ENCODE measurements around the gene IBA57.

The IBA57 gene

DNA sequence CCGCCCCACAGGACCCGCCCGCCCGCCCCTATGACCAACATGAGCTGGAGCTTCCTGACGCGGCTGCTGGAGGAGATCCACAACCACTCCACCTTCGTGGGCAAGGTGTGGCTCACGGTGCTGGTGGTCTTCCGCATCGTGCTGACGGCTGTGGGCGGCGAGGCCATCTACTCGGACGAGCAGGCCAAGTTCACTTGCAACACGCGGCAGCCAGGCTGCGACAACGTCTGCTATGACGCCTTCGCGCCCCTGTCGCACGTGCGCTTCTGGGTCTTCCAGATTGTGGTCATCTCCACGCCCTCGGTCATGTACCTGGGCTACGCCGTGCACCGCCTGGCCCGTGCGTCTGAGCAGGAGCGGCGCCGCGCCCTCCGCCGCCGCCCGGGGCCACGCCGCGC is 7.9 kb upstream of the IBA57 start:
- no peak for DNase-seq

DNA sequence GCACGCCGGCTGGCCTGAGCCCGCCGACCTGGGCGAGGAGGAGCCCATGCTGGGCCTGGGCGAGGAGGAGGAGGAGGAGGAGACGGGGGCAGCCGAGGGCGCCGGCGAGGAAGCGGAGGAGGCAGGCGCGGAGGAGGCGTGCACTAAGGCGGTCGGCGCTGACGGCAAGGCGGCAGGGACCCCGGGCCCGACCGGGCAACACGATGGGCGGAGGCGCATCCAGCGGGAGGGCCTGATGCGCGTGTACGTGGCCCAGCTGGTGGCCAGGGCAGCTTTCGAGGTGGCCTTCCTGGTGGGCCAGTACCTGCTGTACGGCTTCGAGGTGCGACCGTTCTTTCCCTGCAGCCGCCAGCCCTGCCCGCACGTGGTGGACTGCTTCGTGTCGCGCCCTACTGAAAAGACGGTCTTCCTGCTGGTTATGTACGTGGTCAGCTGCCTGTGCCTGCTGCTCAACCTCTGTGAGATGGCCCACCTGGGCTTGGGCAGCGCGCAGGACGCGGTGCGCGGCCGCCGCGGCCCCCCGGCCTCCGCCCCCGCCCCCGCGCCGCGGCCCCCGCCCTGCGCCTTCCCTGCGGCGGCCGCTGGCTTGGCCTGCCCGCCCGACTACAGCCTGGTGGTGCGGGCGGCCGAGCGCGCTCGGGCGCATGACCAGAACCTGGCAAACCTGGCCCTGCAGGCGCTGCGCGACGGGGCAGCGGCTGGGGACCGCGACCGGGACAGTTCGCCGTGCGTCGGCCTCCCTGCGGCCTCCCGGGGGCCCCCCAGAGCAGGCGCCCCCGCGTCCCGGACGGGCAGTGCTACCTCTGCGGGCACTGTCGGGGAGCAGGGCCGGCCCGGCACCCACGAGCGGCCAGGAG is 7.2 kb upstream of the IBA57 start:
- no peak for DNase-seq

DNA sequence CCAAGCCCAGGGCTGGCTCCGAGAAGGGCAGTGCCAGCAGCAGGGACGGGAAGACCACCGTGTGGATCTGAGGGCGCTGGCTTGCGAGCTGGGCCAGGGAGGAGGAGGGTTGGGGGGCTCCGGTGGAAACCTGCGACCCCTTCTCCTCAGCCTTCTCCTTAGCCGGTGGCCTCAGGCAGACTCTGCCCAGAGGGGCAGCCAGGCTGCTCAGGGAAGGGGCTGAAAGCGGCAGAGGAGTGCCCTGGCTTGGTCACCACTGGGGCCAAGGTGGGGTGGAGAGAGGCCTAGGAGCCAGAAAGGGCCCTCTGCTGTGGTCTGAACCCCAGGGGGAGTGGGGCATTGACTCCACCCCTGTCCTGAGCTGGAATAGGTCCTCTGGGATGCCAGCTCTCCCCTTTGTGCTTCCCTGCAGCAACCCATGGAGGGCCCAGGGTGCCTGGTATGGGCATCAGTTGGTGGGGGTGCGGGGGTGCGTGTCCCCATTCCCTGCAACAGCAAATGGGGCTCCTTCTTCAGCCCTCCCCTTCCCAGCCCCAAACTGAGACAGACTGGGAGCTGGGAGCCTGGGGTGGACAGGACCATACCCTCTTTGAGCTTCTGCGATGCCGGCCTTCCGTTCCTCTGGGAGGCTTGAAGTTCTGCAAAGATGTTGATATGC is 6.5 kb upstream of the IBA57 start:
- DNase-seq, result no peak

DNA sequence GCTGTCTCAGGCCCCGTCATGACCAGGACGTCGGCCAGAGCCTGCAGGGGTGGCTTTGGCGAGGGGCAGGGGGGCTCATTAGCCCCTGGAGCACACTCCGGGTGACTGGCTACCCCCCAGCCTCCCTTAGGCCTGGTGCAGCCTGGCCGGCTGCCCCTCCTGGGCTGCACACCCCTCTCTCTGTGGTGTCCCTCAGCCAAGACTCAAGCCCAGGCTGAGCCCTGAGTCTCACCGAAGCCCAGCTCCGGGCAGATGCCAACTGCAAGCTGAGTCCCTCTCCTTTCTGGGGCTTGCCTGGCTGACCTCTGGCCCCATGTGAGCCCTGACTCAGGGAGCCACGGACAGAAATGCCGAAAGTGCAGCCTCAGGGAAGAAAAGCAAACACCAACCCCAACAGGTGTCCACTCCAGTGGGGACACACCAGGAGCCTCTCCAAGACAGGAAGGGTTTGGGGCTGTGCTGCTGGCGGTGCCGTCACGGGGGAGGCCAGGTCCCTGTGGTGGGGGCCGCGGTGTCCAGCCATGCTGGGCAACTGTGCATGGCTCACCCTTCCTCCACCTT is 5.3 kb upstream of the IBA57 start:
- no peak for DNase-seq

DNA sequence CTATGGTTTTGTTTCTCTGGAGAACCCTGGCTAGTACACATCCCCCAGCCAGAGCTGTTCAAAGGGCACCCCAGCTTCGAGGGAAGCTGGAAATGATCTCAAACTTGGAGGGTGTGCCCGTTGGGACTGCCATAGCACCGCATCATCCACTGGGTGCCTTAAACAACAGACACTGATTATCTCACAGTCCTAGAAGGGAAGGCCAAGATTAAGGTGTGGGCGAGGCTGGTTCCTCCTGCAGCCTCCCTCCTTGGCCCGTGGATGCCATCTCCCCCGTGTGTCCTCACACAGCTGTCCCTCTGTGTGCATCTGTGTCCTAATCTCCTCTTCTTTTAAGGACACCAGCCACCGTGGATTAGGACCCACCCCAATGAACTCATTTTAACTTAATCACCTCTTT is 4.2 kb upstream of the IBA57 start:
- DNase-seq, result no peak

DNA sequence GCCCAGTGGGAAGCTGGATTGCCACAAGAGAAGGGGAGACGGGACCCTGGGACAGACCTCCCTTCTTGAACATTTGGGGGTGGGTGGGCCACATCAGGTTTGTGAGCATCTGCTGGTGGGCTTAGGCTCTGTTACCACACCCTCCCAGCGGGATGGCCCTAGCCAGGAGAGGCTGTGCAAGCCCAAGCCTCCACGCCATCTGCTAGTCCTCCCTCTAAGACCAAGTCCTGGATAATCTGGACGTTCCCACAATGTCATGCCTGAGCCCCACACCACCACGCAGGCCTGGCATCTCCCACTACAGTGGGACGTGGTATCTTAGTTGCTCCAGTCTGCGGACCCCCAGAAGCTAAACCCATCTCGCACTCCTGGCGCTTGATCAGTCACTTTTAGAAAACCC is 3.7 kb upstream of the IBA57 start:
- no peak for DNase-seq

DNA sequence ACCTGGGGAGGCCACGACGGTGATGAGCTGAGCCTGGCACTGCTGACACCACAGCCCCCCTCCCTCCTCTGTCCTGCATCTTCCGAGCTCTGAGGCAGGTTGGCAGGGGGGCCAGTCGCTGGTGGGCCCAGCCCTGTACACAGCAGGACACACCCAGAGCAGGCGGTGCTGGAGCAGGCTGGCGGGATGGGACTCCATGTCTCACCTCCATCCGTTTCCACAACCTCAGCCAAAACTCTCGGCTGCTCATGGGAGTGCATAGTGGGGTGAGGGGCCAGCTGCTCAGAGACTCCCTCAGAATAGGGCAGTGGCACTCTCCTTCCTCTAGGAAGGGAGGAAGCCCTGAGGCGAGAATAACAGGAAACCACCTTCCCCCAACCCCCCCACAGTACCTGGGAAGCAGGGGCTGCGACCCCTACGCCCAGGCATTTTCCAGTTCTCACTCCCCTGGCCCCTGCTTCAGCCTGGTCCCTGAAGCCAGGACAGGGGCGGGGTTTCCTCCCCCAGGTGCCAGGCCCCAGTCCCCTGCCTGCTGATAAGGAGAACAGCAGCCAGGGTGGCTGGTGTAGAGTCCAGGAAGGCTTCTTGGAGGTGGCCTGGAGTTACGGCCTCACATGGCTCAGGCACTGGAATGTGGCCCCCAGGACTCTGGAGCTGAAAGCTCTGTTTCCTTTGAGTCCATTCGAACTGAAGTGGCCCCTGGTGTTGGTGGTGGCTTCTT is 3.2 kb upstream of the IBA57 start:
- DNase-seq, result no peak

DNA sequence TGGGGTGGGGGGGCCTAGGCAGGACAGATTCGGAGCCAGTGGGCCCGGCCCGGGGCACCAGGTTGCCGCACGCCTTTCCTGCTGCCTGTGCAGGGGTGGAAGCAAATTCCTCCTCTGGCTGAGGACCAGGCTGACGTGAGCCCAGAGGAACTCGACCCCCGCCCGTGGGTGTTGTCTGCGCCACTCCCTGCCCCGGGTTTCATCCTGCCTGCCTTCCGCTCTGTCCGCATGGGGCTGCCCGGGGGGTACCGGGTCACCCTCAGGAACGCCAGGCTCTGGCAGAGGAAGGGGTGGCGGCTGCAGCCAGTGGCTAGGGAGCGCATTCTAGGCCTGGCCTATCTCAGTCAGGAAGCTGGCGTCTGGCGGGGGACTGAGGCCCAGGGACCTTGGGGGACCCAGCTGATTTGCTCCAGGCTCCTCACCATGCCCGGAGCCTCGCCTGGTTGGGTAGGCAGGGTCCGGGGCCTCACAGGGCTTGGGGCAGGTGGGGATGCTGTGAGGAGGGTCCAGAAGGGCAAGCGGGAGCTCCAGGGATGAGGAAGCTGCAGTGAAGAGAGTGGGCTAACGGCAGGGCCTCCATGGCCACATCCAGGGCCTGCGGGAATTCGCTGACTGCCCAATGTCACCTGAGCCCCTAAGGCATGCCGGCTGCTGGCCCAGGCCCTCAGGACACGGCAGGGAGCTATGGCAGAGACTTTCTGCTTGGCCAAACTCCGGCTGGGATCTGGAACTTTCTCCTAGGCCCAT is 2.4 kb upstream of the IBA57 start:
- DNase-seq, result no peak

DNA sequence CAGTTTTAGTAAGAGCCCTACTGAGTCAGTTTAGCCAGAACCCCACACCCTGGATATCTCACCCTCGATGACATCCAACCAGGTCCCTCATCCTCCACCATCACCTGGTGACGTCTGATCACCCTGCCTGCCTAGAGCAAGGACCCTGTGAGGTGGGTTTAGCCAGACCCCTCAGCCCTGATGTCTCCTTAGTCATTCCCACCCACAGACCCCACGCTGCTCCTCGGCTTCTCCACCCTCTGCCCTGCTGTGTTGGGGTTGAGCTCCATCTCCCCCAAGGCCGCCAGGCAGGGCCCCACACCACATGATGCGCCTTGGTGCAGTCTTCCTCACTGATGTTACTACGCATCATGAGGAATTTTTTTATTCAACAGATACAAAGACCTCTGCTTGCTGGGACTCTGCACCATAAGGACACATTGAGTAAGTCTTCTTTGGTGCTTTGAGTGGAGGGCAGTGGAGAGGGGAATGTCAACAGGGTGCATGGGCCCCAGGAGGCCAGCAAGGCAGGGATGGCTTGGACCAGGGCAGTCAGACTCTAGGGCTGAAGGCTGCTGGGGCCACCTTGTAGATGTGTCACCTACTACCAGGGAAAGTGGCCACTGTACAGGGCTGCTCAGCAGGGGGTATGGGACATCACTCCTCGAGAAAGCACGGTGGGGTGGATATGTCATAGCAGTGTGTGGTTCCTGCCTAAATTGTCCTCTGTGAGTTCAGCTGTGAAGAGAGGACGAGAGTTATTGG is 1.7 kb upstream of the IBA57 start:
- no peak for DNase-seq

DNA sequence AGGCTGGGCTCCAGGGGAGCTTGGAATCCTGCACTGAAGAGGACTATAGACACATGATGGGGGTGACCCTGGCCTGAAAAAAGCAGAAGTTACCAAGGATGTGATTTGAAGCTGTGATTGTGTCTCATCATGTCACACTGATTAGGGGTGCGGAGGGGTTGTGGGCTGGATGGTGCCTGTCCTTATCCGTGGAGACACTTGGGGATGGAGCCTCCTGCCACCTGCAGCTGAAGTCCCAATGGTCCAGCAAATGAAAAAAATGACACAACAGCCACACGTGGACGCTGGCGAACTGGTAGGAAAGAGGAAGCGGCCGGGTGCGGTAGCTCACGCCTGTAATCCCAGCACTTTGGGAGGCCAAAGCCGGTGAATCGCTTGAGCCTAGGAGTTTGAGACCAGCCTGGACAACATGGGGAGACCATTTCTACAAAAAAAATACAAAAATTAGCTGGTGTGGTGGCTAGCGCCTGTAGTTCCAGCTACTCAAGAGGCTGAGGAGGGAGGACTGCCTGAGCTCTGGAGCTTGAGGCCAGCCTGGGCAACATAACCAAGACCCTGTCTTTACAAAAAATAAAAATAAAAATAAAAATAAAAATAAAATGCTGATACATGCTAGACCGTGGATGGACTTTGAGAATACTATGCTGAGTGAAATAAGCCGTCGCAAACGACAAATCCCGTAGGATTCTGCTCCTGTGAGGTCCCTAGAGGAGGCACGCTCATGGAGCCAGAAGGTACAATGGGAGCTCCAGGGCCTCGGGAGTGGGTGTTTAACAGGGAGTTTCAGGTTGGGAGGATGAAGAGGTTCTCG is 838 bp upstream of the IBA57 start:
- DNase-seq, result no peak

DNA sequence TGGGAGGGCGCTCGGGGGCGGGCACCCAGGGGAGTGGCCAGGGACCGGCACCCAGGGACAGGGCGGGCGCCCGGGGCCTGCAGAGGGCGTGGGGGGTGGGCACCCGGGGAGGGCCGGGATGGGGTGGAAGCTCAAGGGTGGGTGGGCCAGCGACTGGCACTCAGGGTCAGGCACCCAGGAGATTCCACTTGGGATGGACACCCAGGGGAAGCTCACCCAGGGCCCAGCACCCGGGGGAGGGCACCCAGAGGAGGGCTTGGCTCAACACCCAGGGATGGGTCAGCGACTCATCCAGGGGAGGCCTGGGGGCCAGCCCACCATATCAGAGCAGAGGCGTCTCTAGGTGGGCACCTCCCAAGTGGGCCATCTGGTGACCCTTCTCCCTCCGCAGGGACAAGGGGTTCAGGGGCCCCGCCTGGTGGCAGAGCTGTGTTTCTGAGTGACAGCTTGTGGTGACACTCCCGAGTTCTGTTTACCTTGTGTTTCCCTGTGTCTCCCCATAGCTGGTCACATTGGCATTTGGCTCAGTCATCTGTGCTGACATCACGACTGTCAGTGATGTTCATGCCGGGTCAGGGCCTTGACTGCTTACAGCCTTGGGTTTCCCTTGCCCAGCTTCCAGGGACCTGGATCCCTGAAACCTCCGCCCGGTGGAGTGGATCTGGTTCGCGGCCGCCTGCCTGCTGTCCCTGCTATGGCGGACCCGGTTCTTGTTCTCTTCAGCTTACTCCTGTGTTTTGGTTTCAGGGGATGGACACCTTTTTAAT is 749 bp downstream of the IBA57 start:
- DNase-seq, result no peak

DNA sequence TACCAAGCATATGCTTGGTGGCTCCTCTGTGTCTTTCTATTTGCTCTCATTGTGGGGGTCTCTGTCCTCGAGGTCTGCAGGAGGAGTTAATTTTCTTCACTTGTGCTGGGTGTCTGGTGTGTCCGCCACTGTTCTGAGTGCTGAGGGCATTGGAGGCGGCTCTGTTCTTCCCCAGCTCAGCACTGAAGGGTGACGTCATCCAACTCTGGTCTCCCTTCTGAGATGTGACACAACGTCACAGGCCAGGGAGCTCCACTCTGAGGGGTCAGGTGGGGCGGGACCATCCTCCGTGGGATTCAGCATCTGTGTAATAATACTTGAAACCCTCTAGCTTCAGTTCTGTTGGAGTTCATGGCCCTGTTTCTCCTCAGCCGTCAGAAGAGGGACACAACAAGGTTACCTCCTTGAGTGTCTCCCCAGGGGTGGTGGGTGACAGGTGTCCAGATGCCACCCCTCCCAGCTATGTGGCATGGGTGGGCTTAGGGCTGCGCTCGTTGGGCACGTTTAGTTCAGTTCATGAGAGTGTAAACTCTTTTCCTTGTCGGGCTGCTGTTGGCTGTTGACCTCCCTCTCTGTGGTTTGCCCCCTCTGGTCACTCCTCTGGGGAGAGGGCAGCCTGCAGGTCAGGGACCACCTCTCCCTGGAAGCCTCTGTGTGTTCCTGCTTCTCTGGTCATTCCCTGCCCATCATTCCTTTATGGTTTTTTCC is 3.1 kb downstream of the IBA57 start:
- DNase-seq, result no peak

DNA sequence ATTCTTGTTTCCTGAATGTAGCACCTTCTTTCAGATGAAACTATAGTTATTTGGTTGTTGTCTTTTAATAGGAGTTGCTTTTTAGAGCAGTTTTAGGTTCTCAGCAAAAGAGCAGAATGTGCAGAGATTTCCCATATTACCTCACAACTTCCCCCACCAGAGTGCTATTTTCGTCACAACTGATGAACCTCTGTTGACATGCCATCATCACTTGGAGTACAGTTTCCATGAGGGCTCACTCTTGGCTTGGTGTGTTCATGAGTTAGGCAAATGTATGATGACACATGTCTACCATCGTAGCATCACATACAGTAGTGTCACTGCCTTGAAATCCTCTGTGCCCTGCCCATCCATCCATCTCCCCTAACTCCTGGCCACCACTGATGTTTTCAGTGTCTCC is 3.7 kb downstream of the IBA57 start:
- no peak for DNase-seq

DNA sequence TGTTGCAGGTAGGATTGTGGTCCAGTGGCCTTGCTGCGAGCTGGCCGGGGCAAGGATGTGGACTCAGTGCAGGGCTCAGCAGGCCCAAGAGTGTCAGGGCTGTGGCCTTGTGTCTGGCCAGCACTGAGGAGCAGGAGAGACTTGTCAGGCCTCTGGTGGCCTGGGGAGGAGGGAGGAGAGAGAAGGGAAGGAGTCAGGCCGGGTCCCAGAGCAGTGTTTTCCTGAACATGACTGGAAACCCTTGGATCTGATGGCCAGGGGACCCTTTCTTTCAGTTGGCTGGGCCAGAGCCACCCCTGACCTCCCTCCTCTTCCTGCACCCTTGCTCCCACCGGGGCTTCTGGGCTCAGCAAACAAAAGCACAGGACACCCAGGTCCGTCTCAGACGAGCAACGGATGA is 5.1 kb downstream of the IBA57 start:
- DNase-seq, result no peak

DNA sequence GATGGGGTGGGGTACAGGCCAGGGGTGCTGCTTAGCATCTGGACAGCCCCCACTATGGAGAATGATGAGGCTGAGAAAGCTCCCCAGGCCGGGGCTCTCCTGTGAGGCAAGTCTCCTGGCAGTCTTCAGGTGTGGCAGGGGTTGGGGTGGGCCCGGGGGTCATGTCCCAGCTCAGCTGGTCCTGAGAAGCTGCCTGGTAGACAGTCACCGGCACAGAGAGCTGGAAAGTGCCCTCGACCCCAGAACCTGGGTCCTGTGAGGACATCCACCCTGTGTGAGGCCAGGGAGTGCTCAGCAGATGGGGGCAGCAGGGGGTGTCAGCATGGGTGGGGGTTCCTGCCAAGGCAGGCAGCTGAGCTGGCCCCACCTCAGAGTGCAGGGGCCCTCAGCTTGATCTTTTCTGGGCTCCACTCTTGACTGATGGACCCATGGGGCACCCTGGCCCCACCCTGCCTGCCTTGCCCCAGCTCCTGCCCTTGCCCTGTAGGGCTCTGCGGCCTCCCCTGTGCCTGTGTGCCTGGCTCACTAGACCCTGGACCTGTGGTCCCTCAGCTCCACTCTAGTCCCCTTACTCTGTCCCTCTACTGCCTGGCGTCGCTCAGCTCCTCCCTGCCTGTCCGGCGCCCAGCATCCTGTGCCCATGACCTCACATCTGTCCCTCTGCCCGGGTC is 5.8 kb downstream of the IBA57 start:
- no peak for DNase-seq

DNA sequence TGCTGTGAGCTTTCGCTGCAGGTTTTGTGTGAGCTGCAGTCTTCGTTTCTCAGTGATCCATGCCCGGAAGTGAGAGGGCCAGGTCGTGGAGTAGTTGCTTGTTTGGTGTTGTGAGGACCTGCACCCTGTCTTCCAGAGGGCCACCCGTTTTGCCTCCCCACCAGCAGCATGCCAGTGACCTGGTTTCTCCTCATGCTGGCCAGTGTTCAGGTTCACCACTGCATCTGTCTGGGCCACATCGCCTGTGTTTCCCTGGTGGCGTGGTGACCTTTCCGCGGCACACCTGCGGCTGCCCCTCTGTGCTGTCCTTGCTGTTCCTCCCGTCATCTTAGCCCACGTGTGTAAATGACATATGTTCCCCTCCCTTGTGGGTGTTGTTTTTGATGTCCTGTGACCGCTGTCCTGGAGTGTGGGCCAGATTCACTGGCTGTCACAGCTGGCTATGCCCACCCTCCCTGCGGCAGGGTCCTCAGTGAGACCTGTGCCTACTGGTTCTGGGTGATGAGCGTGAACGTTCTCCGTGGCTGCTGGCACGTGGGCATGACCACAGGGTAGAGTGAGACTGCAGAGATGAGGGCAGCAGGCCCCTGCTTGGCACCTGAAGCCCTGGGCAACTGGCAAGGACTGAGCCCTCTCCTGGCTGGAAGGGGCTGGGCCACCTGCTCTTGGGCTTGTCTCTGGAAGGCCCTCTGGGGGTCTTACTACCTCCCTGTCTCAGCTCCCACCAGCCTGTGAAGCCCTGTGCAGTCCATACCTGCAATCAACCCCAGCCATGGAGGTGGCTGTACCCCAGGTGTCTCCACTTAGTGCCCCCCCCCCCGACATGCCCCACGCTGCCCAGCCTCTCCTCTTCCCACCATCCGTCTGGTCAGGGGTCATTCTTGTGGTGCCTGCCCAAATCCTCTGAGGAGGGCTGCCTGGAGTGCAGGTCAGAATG is 7.3 kb downstream of the IBA57 start:
- DNase-seq, result no peak

DNA sequence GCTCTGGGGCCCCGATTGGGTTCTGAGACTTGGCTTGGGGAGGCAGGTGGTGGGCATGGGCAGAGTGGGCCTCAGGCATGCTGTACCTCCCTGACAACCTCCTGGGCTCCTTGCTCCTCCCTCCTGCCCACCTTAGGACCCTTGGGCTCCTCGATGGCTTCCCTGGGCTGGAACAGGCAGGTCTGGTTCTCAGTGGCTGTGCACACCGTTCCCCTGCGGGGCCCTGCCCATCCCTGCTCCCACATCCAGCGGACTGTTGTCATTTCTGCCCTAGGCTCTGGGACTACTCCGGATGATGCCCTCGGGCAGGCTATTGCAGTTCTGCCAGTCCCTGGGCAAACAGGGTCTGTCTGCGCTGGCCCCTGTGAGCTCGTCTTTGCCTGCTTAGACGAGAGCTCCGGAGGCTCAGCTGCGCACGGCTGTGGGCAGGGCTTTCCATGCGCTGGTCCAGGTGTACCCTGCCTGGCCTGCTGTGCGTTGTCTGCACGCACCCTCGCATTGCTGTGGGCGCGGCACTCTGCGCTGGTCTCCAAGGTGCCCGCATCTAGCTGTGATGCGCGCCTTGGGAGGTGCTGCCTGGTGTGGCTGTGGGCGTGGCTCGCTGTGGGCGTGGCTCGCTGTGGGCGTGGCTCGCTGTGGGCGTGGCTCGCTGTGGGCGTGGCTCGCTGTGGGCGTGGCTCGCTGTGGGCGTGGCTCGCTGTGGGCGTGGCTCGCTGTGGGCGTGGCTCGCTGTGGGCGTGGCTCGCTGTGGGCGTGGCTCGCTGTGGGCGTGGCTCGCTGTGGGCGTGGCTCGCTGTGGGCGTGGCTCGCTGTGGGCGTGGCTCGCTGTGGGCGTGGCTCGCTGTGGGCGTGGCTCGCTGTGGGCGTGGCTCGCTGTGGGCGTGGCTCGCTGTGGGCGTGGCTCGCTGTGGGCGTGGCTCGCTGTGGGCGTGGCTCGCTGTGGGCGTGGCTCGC is 8.2 kb downstream of the IBA57 start:
- peak; percentile 31 to 51 for DNase-seq
